AG08396 (cell line): ENCODE results near the gene ME3.

ENCODE experiments used
- DNase-seq: peaks from one replicate; pipeline ENCODE4 v3.0.0; 2012; ENCODE audit warnings: low spot score, mixed read lengths

ME3 gene

GRCh38 chr11:86514453-86514852 is 158.0 kb downstream of the ME3 start:
- no peak for DNase-seq

DNA sequence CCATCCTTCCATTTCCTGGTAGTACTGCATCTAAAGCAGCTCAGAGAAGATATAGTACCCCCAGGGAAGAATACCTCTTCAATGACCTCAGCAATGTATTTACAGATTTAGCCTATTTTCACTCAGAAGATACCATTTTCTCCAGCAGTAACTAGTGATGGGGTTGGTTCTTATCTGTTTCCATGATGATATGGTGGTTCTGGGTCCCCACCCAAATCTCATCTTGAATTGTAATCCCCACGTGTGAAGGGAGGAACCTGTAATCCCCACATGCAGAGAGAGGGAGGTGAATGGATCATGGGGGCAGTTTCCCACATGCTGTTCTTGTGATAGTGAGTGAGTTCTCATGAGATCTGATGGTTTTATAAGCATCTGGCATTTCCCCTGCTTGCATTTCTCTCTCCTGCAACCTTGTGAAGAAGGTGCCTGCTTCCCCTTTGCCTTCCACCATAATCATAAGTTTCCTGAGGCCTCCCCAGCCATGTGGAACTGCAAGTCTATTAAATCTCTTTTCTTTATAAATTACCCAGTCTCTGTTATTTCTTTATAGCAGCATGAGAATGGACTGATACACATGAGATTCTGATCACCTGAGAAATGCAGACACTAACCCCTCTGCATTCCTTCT is 158.6 kb downstream of the ME3 start:
- DNase-seq: no peak

- no peak for DNase-seq
These were observed 159.3 kb downstream of the ME3 start for GRCh38 chr11:86513138-86513537.

- DNase-seq: peak; percentile 37
These were observed 161.3 kb downstream of the ME3 start for GRCh38 chr11:86511086-86511551.

GRCh38 chr11:86510674-86511073 is 161.7 kb downstream of the ME3 start:
- no peak for DNase-seq

GRCh38 chr11:86510097-86510496 is 162.3 kb downstream of the ME3 start:
- DNase-seq: no peak

DNA sequence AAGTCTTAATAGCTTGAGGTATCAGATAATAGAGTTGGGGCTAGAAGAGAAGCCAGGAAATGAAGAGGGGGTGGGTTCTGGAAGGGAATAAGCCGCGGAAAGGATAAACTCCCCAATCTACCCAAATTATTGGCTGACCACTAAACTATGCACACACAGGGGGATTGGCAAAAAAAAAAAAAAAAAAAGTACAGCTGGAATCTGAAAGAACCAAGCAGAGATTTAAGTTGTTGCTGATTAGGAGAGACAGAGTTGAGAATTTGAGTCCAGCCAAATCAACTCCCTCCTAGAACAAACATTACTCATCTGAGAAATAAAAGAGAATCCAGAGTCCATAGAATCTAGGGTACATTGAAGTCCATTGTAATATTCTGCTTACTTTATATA is 162.8 kb downstream of the ME3 start:
- DNase-seq: no peak

GRCh38 chr11:86508604-86509587 is 163.5 kb downstream of the ME3 start:
- DNase-seq: no peak

GRCh38 chr11:86507249-86507845 is 165.1 kb downstream of the ME3 start:
- no peak for DNase-seq

- DNase-seq: no peak
These were observed 166.2 kb downstream of the ME3 start for GRCh38 chr11:86506235-86506634.

GRCh38 chr11:86503131-86503530 is 169.3 kb downstream of the ME3 start:
- DNase-seq: no peak

- DNase-seq: no peak
These were observed 170.2 kb downstream of the ME3 start for GRCh38 chr11:86502137-86502642.

- DNase-seq: no peak
These were observed 171.8 kb downstream of the ME3 start for GRCh38 chr11:86500500-86501140.

DNA sequence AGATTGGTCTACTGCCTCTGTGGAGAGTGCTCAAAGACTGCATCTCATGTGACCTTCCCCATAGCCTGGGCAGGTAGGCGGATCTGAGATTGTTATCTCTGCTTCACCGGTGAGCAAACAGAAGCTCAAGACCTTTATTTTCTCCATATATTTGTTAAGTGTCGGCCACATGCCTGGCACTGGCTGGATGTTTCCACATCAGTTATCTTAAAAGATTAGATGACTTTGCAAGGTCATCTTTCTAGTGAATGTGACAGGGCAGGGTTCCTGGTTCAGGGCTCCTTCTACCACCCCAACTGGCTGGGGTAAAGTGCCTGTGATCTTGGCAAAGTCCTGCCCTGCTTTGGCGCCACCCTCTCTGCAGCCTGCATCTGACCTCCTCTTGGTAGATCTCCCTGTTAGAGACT is 172.7 kb downstream of the ME3 start:
- DNase-seq: no peak

- no peak for DNase-seq
These were observed 174.6 kb downstream of the ME3 start for GRCh38 chr11:86497836-86498235.

DNA sequence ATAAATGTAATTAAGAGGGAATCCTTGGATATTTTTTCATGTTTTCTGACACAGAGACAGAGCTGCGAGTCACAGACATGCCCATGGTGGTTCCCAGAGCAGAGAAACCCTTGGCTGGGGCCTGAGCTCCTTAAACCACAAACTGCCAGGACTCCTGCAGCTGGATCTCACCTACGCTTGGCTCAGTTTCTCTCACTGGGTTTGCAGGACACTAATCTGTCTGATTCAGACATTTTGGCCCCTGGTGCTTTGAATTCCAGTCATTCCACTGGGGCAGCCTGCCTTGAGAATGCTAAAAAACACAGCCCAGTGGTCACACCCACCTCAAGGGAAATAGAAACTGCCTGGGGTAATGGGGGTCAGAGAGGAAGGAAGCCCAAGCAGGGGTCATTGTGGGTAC is 175.1 kb downstream of the ME3 start:
- peak; percentile 23 for DNase-seq

DNA sequence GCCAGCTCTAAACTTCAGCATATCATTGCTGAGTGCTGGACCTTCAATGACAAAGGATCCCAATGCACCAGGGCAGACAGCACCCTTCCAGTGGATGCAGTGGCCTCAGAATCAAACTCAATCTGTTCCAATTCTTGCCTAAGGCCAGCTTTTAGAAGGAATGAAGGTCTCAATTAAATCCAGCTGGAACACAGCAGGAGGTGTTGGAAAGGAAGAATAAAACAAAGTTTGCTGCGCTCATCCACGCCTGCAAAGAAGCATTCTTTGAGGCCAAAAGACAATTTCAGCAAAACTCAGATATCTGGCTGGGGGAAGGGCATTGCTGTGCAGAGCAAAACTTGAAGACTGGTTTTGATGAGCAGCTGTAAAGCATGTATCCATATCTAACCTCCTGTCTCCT is 177.1 kb downstream of the ME3 start:
- DNase-seq: no peak

DNA sequence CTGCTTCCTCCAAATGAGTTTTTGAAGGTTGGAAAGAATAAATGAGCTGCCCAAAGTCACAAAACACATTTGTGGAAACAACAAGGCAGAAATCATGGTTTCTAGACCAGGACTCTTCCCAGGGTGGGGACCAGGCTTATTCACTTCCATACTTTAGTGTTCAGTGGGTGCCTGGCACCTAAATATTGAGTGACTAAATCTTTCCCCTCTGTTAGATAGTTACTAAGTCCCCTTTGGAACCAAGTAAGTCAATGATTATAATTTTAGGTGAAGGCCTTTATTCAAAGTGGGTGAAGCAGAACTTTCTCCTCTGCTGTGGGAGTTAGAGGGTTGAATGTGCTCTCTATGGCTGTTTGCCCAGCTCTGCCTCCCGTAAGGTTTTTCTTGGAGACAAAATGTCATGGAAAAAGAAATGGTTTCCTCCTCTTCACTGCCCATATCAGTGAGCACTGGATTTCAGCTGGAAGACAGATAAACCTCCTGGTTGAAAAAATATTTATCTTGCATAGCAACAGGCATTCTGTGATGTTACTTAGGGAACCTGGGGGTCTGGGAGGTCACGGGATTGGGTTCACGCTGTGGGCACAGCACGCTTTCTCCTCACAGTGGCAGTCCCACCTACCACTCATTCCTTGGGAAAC is 179.9 kb downstream of the ME3 start:
- no peak for DNase-seq

DNA sequence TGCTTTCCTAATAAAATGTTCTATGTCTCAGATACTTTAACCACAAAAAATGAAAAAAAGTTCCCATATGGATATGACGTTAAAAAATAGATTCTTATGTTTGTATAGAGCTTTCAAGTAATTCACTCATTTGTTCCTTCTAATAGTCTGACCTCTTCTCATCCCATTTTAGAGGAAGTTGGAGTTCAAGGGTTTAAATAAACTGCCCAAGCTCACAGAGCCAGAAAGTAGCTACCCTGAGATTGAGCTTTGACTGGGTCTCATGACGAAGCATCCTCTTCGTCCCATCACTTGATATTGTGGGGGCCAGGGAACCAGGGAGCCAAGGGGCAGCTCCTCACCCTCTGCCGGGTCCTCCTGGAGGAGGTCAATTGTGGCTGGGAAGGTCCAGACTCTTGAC is 181.4 kb downstream of the ME3 start:
- no peak for DNase-seq

DNA sequence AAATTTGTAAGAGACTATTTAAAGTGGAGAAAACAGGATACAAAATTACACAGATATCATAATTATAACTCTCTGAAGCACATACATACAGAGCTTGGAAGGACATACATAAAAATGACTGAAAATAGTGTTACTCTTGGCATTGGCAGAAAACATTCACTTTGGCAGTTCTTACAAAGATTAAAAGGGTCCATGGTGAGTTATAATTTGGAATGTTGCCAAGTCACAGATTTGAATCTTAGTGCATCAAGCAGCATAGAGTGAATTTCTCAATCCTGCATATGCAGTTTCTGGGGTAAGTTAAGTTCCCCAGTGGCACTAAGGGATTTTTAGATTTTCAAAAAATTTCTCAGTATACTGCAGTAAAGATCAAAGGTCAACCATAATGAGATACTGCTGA is 181.8 kb downstream of the ME3 start:
- DNase-seq: no peak

DNA sequence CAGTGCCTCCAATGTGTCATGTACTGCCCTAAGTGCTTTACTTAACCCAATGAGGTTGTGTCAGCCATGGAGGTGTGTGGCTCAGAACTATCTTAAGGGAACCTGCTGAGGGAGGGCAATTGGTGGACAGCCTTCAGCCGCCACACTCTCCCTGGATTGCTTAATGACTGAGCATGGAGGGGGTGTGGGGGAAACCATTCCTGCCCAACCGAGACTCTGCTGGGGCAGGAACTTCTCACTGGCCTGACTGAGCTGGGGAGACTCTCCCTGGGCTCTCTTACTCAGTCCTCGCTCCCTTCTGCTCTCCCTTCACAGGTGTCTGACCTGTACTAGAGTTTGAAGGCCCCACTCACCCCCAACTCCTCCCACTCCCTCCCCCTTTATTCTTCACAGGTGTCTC is 183.0 kb downstream of the ME3 start:
- no peak for DNase-seq

- no peak for DNase-seq
These were observed 183.9 kb downstream of the ME3 start for GRCh38 chr11:86488553-86488952.
